HG03175 (cell line): Measurements from ENCODE around the gene IRF4.
A peak's percentile ranks its signal among the peaks of the same experiment; 100 is the strongest.

Experiments used
- ATAC-seq: cut with Tn5 transposase; IDR thresholded peaks from one replicate; pipeline ENCODE4 v1.9.1; 2021; ENCODE audit warnings: mild to moderate bottlenecking, moderate library complexity; ENCODE audit not compliant: unreplicated experiment

The IRF4 gene

GRCh38 chr6:379410-380181 is 12.0 kb upstream of the IRF4 start:
- peak; percentile 77 for ATAC-seq

GRCh38 chr6:380234-381218 is 11.0 kb upstream of the IRF4 start:
- ATAC-seq, result no peak

GRCh38 chr6:381742-382461 is 9.7 kb upstream of the IRF4 start:
- ATAC-seq, result no peak

GRCh38 chr6:382883-383810 is 8.4 kb upstream of the IRF4 start:
- ATAC-seq, result no peak

- no peak for ATAC-seq
Measured at GRCh38 chr6:383856-384255, 7.7 kb upstream of the IRF4 start.

- ATAC-seq, result no peak
Measured at GRCh38 chr6:384898-385297, 6.7 kb upstream of the IRF4 start.

- ATAC-seq, result no peak
Measured at GRCh38 chr6:385614-386013, 5.9 kb upstream of the IRF4 start.

- no peak for ATAC-seq
Measured at GRCh38 chr6:386688-387266, 4.8 kb upstream of the IRF4 start.

- no peak for ATAC-seq
Measured at GRCh38 chr6:387293-387741, 4.2 kb upstream of the IRF4 start.

- ATAC-seq, result no peak
Measured at GRCh38 chr6:388202-388903, 3.2 kb upstream of the IRF4 start.

GRCh38 chr6:389143-389542 is 2.4 kb upstream of the IRF4 start:
- no peak for ATAC-seq

- ATAC-seq, result peak; percentile 40
Measured at GRCh38 chr6:389622-390021, 1.9 kb upstream of the IRF4 start.

- ATAC-seq, result peak; percentile 27
Measured at GRCh38 chr6:390914-391558, 516 bp upstream of the IRF4 start.

GRCh38 chr6:392441-393390 is 1.2 kb downstream of the IRF4 start:
- ATAC-seq, result no peak

GRCh38 chr6:393391-394221 is 2.1 kb downstream of the IRF4 start:
- ATAC-seq, result no peak

- no peak for ATAC-seq
Measured at GRCh38 chr6:394641-395289, 3.2 kb downstream of the IRF4 start.
